Stomach (tissue), 4 donors: ENCODE measurements around the gene IDI2.

Experiments used
- EP300 ChIP-seq: sonication (generic); formaldehyde crosslinking; IDR thresholded peaks from one replicate; pipeline ENCODE4 v1.6.1; 2017; ENCODE audit warnings: antibody characterized with exemption
- POLR2A ChIP-seq, 4 donors: fragments of 450-650 bp; IDR thresholded peaks; one replicate each; pipeline ENCODE4 v1.6.1; 2016; ENCODE audit warnings: antibody characterized with exemption in 4 of 4, control low read depth in 2 of 4, mild to moderate bottlenecking in 1 of 4, moderate library complexity in 1 of 4
- POLR2AphosphoS5 ChIP-seq, 3 donors: sonication (generic); formaldehyde crosslinking; IDR thresholded peaks; one replicate each; pipeline ENCODE4 v1.6.1; 2016; ENCODE audit warnings: antibody characterized with exemption in 3 of 3
- TF ChIP-seq, protein P1 (sequence below), 7 experiments: fragments of 450-650 bp in 4 of 7; fragments of 200-600 bp in 3 of 7; sonication (generic) in 3 of 7; IDR thresholded peaks; one replicate each; pipeline ENCODE4 v1.5.1; 2016 to 2019; ENCODE audit warnings: antibody characterized with exemption in 7 of 7, control low read depth in 2 of 7, mild to moderate bottlenecking in 1 of 7

DNA sequence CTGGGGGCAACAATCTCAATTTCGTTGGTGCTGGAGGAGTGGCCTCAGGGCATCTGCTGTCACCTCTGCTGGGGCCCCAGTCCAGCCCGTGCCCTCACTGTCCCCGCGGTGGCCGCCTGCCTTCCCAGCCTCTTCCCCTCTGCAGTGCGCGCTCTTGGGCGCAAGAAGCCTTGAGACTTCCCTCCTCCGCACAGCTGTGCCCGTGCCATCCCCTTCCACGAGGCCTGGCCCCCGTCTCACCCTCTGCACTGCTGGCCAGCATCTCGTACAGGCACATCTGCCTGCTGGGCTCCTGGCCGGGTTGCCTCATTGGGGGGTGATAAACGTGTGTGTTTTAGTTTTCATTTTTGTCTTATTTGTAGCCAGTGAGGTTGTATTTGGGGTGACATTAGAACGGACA lies 14.0 kb downstream of the IDI2 start:
- TF ChIP-seq, protein P1, sequence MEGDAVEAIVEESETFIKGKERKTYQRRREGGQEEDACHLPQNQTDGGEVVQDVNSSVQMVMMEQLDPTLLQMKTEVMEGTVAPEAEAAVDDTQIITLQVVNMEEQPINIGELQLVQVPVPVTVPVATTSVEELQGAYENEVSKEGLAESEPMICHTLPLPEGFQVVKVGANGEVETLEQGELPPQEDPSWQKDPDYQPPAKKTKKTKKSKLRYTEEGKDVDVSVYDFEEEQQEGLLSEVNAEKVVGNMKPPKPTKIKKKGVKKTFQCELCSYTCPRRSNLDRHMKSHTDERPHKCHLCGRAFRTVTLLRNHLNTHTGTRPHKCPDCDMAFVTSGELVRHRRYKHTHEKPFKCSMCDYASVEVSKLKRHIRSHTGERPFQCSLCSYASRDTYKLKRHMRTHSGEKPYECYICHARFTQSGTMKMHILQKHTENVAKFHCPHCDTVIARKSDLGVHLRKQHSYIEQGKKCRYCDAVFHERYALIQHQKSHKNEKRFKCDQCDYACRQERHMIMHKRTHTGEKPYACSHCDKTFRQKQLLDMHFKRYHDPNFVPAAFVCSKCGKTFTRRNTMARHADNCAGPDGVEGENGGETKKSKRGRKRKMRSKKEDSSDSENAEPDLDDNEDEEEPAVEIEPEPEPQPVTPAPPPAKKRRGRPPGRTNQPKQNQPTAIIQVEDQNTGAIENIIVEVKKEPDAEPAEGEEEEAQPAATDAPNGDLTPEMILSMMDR (IDR thresholded peaks at IDR 0.05) = no peak
- TF ChIP-seq POLR2A (IDR thresholded peaks at IDR 0.05) (no peak), POLR2AphosphoS5 (IDR thresholded peaks at IDR 0.05) (no peak), EP300 (no peak)
